Kidney (tissue), 14 donors: Measurements from ENCODE around the gene CGB8. TPM values are rescaled to one million over a fixed set of nuclear protein-coding genes. Genes with fewer than 3 reads are reported as not detected.
A peak's percentile ranks its signal among the peaks of the same experiment; 100 is the strongest.

Experiments
- DNase-seq, 5 donors: peaks; one replicate each; pipeline ENCODE4 v3.0.0-alpha.2; 2013 to 2020
- FAIRE-seq: peaks from 2 replicates; lab custom pipeline; 2012; peaks lifted over from hg19 to GRCh38; lab: Jason Lieb, UNC
- H3K27ac ChIP-seq, 2 donors: one replicate each; pipeline ENCODE4 v1.7.0; 2013; ENCODE audit warnings: low read depth in 2 of 2, low read length in 2 of 2, inconsistent platforms in 1 of 2
- H3K27me3 ChIP-seq: one replicate; pipeline ENCODE4 v1.7.1; 2013; ENCODE audit warnings: low read length, inconsistent platforms; ENCODE audit not compliant: control insufficient read depth, insufficient read depth
- H3K36me3 ChIP-seq, 3 donors: one replicate each; pipeline versions ENCODE4 v1.7.0 to v1.7.1; 2013; ENCODE audit warnings: low read length in 3 of 3, control low read depth in 1 of 3, inconsistent platforms in 1 of 3; ENCODE audit not compliant: insufficient read depth in 3 of 3, control insufficient read depth in 2 of 3
- H3K4me1 ChIP-seq, 3 donors: one replicate each; pipeline versions ENCODE4 v1.7.0 to v1.7.1; 2013; ENCODE audit warnings: low read length in 3 of 3, inconsistent platforms in 1 of 3, low read depth in 1 of 3; ENCODE audit not compliant: control insufficient read depth in 2 of 3, insufficient read depth in 2 of 3
- H3K4me3 ChIP-seq, 3 donors: one replicate each; pipeline versions ENCODE4 v1.7.0 to v1.8.1; 2013; ENCODE audit warnings: low read length in 3 of 3, control low read depth in 1 of 3, inconsistent platforms in 1 of 3
- H3K9ac ChIP-seq, 3 donors: one replicate each; pipeline versions ENCODE4 v1.7.0 to v1.7.1; 2013; ENCODE audit warnings: low read length in 3 of 3, control low read depth in 1 of 3, inconsistent platforms in 1 of 3
- H3K9me3 ChIP-seq, 3 donors: one replicate each; pipeline versions ENCODE4 v1.7.0 to v1.7.1; 2013; ENCODE audit warnings: low read length in 3 of 3, control low read depth in 1 of 3, inconsistent platforms in 1 of 3; ENCODE audit not compliant: control insufficient read depth in 2 of 3, insufficient read depth in 1 of 3
- CTCF ChIP-seq: IDR thresholded peaks from 3 replicates; pipeline ENCODE4 v1.5.1; 2012; ENCODE audit warnings: mild to moderate bottlenecking, moderate library complexity, borderline replicate concordance; ENCODE audit not compliant: insufficient read depth; ENCODE audit errors: extremely low read depth
- intact Hi-C: fragments of 100-400 bp; cut with DNase I; formaldehyde crosslinking; loops from one replicate; pipeline ENCODE4 v1.11.1; 2022
- polyA plus RNA-seq: library from polyadenylated mRNA; stranded (reverse); fragments of 350-450 nt; fragmentation: Illumina TruSeq; extraction: RNeasy Lipid Tissue Mini Kit (QIAGEN cat#74804); gene quantifications from one replicate; pipeline ENCODE4 v1.2.3, GENCODE V29; 2014; ENCODE audit warnings: low read depth, low replicate concordance; ENCODE audit not compliant: insufficient read depth
- total RNA-seq: library from RNA; stranded (reverse); fragmentation: NEBNext Ultra II Directional; extraction: Animal tissue kit (Norgen Biotek cat#: 25700); gene quantifications from one replicate; pipeline ENCODE4 v1.2.1, GENCODE V29; 2021
- donor health status: control.
- donor health status: control.
- donor health status: control.
- donor health status: control.
- donor health status: control.
- donor health status: DM: yes; HTN: yes; CAD: no.
- donor health status: Normal renal cell carcinoma (clear cell type).

The CGB8 gene
- total and polyA plus RNA-seq, 2 donors from 2014 or later, result not detected

GRCh38 chr19:49085868-49086232 lies 36.9 kb upstream of the CGB8 start:
- Histone ChIP-seq H3K4me1 (peaks cover 0 to 13% (median 10%) of the 10 kb centered on the region in 3 donors), H3K9ac (peak overlapping the region; percentile 61 to 97 (median 83)), H3K27me3 (no peaks in the 10 kb centered on the region), H3K9me3 (no peaks in the 10 kb centered on the region), H3K4me3 (peak overlapping the region; percentile 79 to 99 (median 95)), H3K27ac (peak overlapping the region; percentile 91 to 92), H3K36me3 (peaks cover 8% of the 10 kb centered on the region in 3 donors)
- no peak for DNase-seq
- FAIRE-seq, result no peak
- intact Hi-C loops, result no loop called here
- TF ChIP-seq CTCF, result no peak

- DNase-seq (peak; percentile 100), FAIRE-seq (peak; percentile 59)
- TF ChIP-seq CTCF, result no peak
- Histone ChIP-seq H3K27ac (peak within 1 kb of the TSS; percentile 91 to 92), H3K9me3 (no peaks in the 10 kb centered on the region), H3K4me1 (peaks cover 0 to 13% (median 10%) of the 10 kb centered on the region in 3 donors), H3K36me3 (peaks cover 2 to 3% (median 2%) of the 10 kb centered on the region in 3 donors), H3K27me3 (no peaks in the 10 kb centered on the region), H3K4me3 (peak within 1 kb of the TSS; percentile 79 to 99 (median 95)), H3K9ac (peak within 1 kb of the TSS; percentile 83 to 97 (median 84))
- intact Hi-C loops, result no loop called here
Observed at GRCh38 chr19:49085020-49085867, 36.3 kb upstream of the CGB8 start, which contains the start of gene SNRNP70. Gene SNRNP70, plus strand, starts transcription at chr19:49085451. Its CDS starts 964 bp downstream, at chr19:49086415.

- Histone ChIP-seq H3K9ac (peak overlapping the region in 2 of 3 donors; percentile 34 to 84), H3K4me3 (peak overlapping the region; percentile 76 to 95 (median 79)), H3K4me1 (peaks cover 0 to 13% (median 10%) of the 10 kb centered on the region in 3 donors), H3K27ac (peak overlapping the region; percentile 91 to 92), H3K36me3 (peaks cover 0 to 3% (median 0%) of the 10 kb centered on the region in 3 donors), H3K27me3 (no peaks in the 10 kb centered on the region), H3K9me3 (no peaks in the 10 kb centered on the region)
- TF ChIP-seq CTCF, result no peak
- intact Hi-C loops, result no loop called here
- no peak for DNase-seq
- FAIRE-seq, result no peak
Observed at GRCh38 chr19:49084206-49085019, 35.5 kb upstream of the CGB8 start.
